ENCODE data around the gene CNOT1.

The CNOT1 gene

GRCh38 chr16:58472827-58473226 lies 156.8 kb downstream of the CNOT1 start:
- Histone ChIP-seq H3K9ac (ENCODE audit: low read depth, low read length) (no peak overlapping the region), H3K27me3 (ENCODE audit: control insufficient read depth, insufficient read depth, low read length) (peaks cover 7% of the 10 kb centered on the region; the same call in 1 of the 2 replicates), H3K4me1 (ENCODE audit: control insufficient read depth, insufficient read depth, low read length) (peaks cover 17% of the 10 kb centered on the region), H3K36me3 (ENCODE audit: control insufficient read depth, insufficient read depth, low read length) (no peaks in the 10 kb centered on the region), H3K27ac (ENCODE audit: low read depth, low read length) (no peak overlapping the region), H3K4me3 (ENCODE audit: low read depth, low read length) (no peak overlapping the region), H3K9me3 (ENCODE audit: control insufficient read depth, insufficient read depth, low read length) (no peaks in the 10 kb centered on the region)

GRCh38 chr16:58472266-58472665 lies 157.4 kb downstream of the CNOT1 start:
- Histone ChIP-seq H3K27ac (ENCODE audit: low read depth, low read length) (no peak overlapping the region), H3K27me3 (ENCODE audit: control insufficient read depth, insufficient read depth, low read length) (peaks cover 10% of the 10 kb centered on the region; the same call in 1 of the 2 replicates), H3K4me3 (ENCODE audit: low read depth, low read length) (no peak overlapping the region), H3K4me1 (ENCODE audit: control insufficient read depth, insufficient read depth, low read length) (peaks cover 17% of the 10 kb centered on the region), H3K9me3 (ENCODE audit: control insufficient read depth, insufficient read depth, low read length) (no peaks in the 10 kb centered on the region), H3K36me3 (ENCODE audit: control insufficient read depth, insufficient read depth, low read length) (no peaks in the 10 kb centered on the region), H3K9ac (ENCODE audit: low read depth, low read length) (no peak overlapping the region)

GRCh38 chr16:58471209-58471975 lies 158.2 kb downstream of the CNOT1 start:
- Histone ChIP-seq H3K9ac (ENCODE audit: low read depth, low read length) (no peak overlapping the region), H3K9me3 (ENCODE audit: control insufficient read depth, insufficient read depth, low read length) (no peaks in the 10 kb centered on the region), H3K27ac (ENCODE audit: low read depth, low read length) (no peak overlapping the region), H3K27me3 (ENCODE audit: control insufficient read depth, insufficient read depth, low read length) (peaks cover 15% of the 10 kb centered on the region), H3K4me1 (ENCODE audit: control insufficient read depth, insufficient read depth, low read length) (peaks cover 17% of the 10 kb centered on the region), H3K36me3 (ENCODE audit: control insufficient read depth, insufficient read depth, low read length) (no peaks in the 10 kb centered on the region), H3K4me3 (ENCODE audit: low read depth, low read length) (no peak overlapping the region)

Data from HUES48 (cell line).